GM12892 (cell line): ENCODE measurements around the gene ERBB4.

Experiments
- POLR2A ChIP-seq: IDR thresholded peaks from 2 replicates; pipeline ENCODE4 v1.6.1; 2011; ENCODE audit warnings: low read depth, low read length, control low read depth
- POLR2AphosphoS5 ChIP-seq: IDR thresholded peaks from 2 replicates; pipeline ENCODE4 v1.6.1; 2011; ENCODE audit warnings: low read depth, low read length, control low read depth

DNA sequence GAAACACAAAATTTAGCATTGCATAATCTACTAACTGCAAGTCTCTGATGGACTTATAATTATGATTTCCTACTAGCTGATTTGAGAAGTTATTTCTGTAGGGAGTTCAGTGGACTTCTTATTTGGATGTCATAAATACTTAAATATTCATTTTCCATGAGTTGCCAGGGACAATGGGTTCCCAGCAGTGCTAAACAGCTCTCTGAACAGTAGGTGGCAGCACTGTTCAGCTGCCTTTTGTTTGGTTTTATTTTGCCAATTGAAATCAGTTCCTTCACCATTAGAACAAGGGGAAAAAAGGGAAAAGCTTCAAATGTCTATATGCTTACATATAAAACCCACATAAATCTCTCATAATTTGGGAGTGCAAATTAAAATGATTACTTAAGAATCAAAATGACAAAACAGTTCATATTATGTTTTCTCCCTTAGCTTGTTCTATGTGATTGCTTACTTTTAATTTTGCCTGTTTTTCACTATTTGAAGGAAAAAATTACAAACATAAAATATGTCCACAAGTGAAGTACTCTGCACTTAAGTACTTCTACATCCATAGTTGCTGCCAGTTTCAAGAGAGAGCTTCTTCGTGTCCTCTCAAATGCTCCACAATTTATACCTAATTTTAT lies 1083.3 kb downstream of the ERBB4 start:
- TF ChIP-seq POLR2AphosphoS5 (no peak), POLR2A (no peak)
